NT2/D1 (cell line): ENCODE results near the gene PNPLA6.
"Not testable (repeated sequence)": the region's sequence is repeated elsewhere in the genome, so short reads cannot be mapped to it uniquely, and the experiment has no call there.

Source experiments
- DNase-seq: peaks from one replicate; pipeline ENCODE4 v3.0.0-alpha.2; 2011; ENCODE audit warnings: low read depth, low spot score
- H3K27me3 ChIP-seq: 2 replicates; pipeline ENCODE4 v1.6.0; 2011; ENCODE audit warnings: mild to moderate bottlenecking; ENCODE audit not compliant: insufficient read length, insufficient read depth
- H3K36me3 ChIP-seq: 2 replicates; pipeline ENCODE4 v1.6.1; 2011; ENCODE audit warnings: mild to moderate bottlenecking, low read length, mixed read lengths; ENCODE audit not compliant: insufficient read depth, insufficient read length
- H3K4me1 ChIP-seq: 2 replicates; pipeline ENCODE4 v1.5.1; 2011; ENCODE audit not compliant: insufficient read depth, insufficient read length
- H3K4me3 ChIP-seq: 2 replicates; pipeline ENCODE4 v1.5.1; 2011; ENCODE audit warnings: low read depth; ENCODE audit not compliant: insufficient read length
- H3K9ac ChIP-seq: 2 replicates; pipeline ENCODE4 v1.6.0; 2011; ENCODE audit warnings: low read depth; ENCODE audit not compliant: insufficient read length
- H3K9me3 ChIP-seq: 2 replicates; pipeline ENCODE4 v1.5.1; 2011; ENCODE audit warnings: mild to moderate bottlenecking, low read length; ENCODE audit not compliant: insufficient read depth
- SUZ12 ChIP-seq: IDR thresholded peaks from 2 replicates; pipeline ENCODE4 v1.6.1; 2011; ENCODE audit not compliant: insufficient read length, insufficient read depth; ENCODE audit errors: extremely low read depth
- YY1 ChIP-seq: IDR thresholded peaks from 2 replicates; pipeline ENCODE4 v1.6.1; 2011; ENCODE audit not compliant: insufficient read length, insufficient read depth
- ZNF274 ChIP-seq: IDR thresholded peaks from 2 replicates; pipeline ENCODE4 v1.6.1; 2011; ENCODE audit warnings: mild to moderate bottlenecking, low read depth, low read length

Gene PNPLA6

GRCh38 chr19:7560255-7560654 is 24.7 kb downstream of the PNPLA6 start:
- no peak overlapping the region for H3K4me3 ChIP-seq

GRCh38 chr19:7561325-7561724 is 25.8 kb downstream of the PNPLA6 start:
- no peak overlapping the region for H3K4me3 ChIP-seq
- H3K9me3 ChIP-seq, result peaks cover 3% of the 10 kb centered on the region; the same call in 1 of the 2 replicates
- no peaks in the 10 kb centered on the region for H3K4me1 ChIP-seq
- TF ChIP-seq YY1, result no peak
- no peak for TF ChIP-seq SUZ12
- no peak overlapping the region for H3K9ac ChIP-seq
- DNase-seq, result no peak
- no peaks in the 10 kb centered on the region for H3K27me3 ChIP-seq
- H3K36me3 ChIP-seq, result peaks cover 49% of the 10 kb centered on the region

More at GRCh38 chr19:7560255-7560654, 24.7 kb downstream of the PNPLA6 start:
- no peak for DNase-seq
- no peak for TF ChIP-seq SUZ12
- no peak for TF ChIP-seq ZNF274
- TF ChIP-seq YY1, result no peak
- H3K4me1 ChIP-seq, result no peaks in the 10 kb centered on the region
- peaks cover 58% of the 10 kb centered on the region for H3K36me3 ChIP-seq
- H3K27me3 ChIP-seq, result no peaks in the 10 kb centered on the region
- H3K9ac ChIP-seq, result no peak overlapping the region
- H3K9me3 ChIP-seq, result peaks cover 3% of the 10 kb centered on the region; the same call in 1 of the 2 replicates

DNA sequence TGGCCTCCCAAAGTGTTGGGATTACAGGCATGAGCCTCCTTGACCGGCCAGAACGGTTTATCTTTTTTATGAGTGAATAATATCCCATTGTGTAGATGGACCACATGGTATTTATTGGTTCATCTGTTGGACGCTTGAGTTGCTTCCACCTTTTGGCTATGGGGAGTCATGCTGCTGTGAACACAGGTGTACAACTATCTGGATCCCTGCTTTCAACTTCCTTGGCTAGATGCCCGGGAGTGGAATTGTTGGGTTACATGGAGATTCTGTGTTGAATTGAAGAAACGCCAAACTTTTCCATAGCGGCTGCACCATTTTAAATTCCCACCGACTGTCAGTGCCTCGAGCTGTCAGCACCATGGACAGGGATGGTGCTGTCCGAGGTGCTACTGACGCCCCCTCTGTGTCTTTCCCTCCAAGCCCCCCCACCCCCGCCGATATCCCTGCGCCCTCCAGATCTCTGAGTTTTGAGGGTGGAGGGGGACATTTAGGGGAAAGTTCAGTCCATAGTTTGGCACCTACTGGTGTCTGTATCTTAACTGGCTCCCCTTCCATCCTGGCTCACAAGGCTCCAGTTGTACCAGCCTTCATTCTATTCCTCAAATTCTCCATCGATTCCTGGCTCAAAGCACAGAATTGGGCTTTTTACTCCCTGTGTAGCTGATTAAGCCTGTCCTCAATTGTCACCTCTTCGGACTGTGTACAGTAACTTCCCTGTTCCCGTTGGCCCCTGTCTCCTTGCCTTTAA is 27.3 kb downstream of the PNPLA6 start:
- no peaks in the 10 kb centered on the region for H3K27me3 ChIP-seq
- H3K9ac ChIP-seq, result no peak overlapping the region
- H3K4me3 ChIP-seq, result no peak overlapping the region
- no peaks in the 10 kb centered on the region for H3K4me1 ChIP-seq
- H3K36me3 ChIP-seq, result peaks cover 36% of the 10 kb centered on the region
- no peak for DNase-seq
- TF ChIP-seq SUZ12 (no peak), ZNF274 (no peak), YY1 (no peak)
- peaks cover 3% of the 10 kb centered on the region; the same call in 1 of the 2 replicates for H3K9me3 ChIP-seq

DNA sequence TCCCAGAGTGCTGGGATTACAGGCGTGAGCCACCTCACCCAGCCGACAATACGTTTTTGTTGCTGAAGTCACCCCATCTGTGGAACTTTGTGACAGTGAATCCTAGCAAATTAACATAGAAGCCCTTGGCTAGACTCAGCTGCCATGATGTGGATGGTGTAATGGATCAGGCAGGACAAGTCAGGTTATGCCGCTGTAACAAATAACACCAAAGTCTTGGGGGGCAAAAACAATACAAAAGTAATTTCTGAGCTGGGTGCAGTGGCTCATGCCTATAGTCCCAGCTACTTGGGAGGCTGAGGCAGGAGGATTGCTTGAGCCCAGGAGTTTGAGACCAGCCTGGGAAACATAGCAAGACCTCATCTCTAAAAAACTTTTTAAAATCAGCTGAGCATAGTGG is 29.3 kb downstream of the PNPLA6 start:
- Histone ChIP-seq H3K9me3 (peaks cover 3% of the 10 kb centered on the region; the same call in 1 of the 2 replicates), H3K4me3 (no peak overlapping the region), H3K9ac (no peak overlapping the region), H3K36me3 (peaks cover 22% of the 10 kb centered on the region), H3K27me3 (no peaks in the 10 kb centered on the region), H3K4me1 (no peaks in the 10 kb centered on the region)
- DNase-seq, result no peak
- TF ChIP-seq SUZ12, result no peak
- no peak for TF ChIP-seq ZNF274
- TF ChIP-seq YY1, result no peak

- no peak for DNase-seq
- Histone ChIP-seq H3K4me1 (no peaks in the 10 kb centered on the region), H3K4me3 (no peak overlapping the region), H3K36me3 (peaks cover 19% of the 10 kb centered on the region), H3K9me3 (peaks cover 1% of the 10 kb centered on the region; the same call in 1 of the 2 replicates), H3K9ac (no peak overlapping the region), H3K27me3 (no peaks in the 10 kb centered on the region)
- no peak for TF ChIP-seq YY1
- TF ChIP-seq ZNF274, result no peak
- no peak for TF ChIP-seq SUZ12
These were observed 29.8 kb downstream of the PNPLA6 start for GRCh38 chr19:7565332-7565731.

GRCh38 chr19:7570761-7571160 is 35.2 kb downstream of the PNPLA6 start:
- H3K9me3 ChIP-seq, result no peaks in the 10 kb centered on the region
- no peaks in the 10 kb centered on the region for H3K4me1 ChIP-seq
- no peak for DNase-seq
- no peak overlapping the region for H3K4me3 ChIP-seq
- TF ChIP-seq ZNF274 (no peak), SUZ12 (no peak), YY1 (no peak)
- H3K27me3 ChIP-seq, result no peaks in the 10 kb centered on the region
- no peak overlapping the region for H3K9ac ChIP-seq
- no peaks in the 10 kb centered on the region for H3K36me3 ChIP-seq

- TF ChIP-seq SUZ12 (no peak), ZNF274 (no peak), YY1 (no peak)
- H3K4me1 ChIP-seq, result no peaks in the 10 kb centered on the region
- H3K36me3 ChIP-seq, result no peaks in the 10 kb centered on the region
- peaks cover 6% of the 10 kb centered on the region for H3K27me3 ChIP-seq
- no peaks in the 10 kb centered on the region for H3K9me3 ChIP-seq
- DNase-seq, result no peak
- H3K9ac ChIP-seq, result no peak overlapping the region
- H3K4me3 ChIP-seq, result no peak overlapping the region
These were observed 40.0 kb downstream of the PNPLA6 start for GRCh38 chr19:7575434-7576040.

- H3K4me3 ChIP-seq, H3K9ac ChIP-seq, H3K4me1 ChIP-seq, H3K9me3 ChIP-seq, DNase-seq, H3K36me3 ChIP-seq, H3K27me3 ChIP-seq: not testable (repeated sequence)
These were observed 41.9 kb downstream of the PNPLA6 start for GRCh38 chr19:7577422-7577821.
